Choroid plexus epithelial cell (primary cell): ENCODE results near the gene PAX2.

Experiments
- DNase-seq: peaks from one replicate; pipeline ENCODE4 v3.0.0-alpha.2; 2010; ENCODE audit warnings: low read depth
- H3K4me3 ChIP-seq: 2 replicates; pipeline ENCODE4 v1.5.1; 2011; ENCODE audit warnings: low read depth, mild to moderate bottlenecking, control low read depth, low read length, moderate library complexity
- TF ChIP-seq, protein P1 (sequence below): conservative IDR thresholded peaks from 2 replicates; pipeline ENCODE4 v1.5.1; 2011; ENCODE audit warnings: low read depth, mild to moderate bottlenecking, control low read depth, inconsistent platforms, low read length, moderate library complexity

PAX2 gene

DNA sequence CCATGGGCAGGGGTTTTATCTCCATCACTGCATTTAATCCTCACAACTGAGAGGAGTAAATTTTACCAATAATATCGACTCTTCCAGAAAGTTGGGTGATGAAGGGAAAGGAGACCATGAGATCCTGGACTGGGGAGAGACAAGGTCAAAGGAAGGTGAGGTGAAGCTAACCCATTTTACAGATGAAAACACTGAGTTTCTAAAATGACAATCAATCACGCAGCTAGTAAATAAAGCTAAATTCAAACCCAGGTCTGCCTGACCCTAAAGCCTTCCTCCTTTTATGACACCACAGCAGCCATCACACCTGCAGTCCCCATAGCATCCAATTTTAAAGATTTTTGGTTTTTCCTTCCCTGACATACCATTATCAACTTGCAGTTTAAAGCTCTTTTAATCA lies 103.4 kb downstream of the PAX2 start:
- TF ChIP-seq, protein P1, sequence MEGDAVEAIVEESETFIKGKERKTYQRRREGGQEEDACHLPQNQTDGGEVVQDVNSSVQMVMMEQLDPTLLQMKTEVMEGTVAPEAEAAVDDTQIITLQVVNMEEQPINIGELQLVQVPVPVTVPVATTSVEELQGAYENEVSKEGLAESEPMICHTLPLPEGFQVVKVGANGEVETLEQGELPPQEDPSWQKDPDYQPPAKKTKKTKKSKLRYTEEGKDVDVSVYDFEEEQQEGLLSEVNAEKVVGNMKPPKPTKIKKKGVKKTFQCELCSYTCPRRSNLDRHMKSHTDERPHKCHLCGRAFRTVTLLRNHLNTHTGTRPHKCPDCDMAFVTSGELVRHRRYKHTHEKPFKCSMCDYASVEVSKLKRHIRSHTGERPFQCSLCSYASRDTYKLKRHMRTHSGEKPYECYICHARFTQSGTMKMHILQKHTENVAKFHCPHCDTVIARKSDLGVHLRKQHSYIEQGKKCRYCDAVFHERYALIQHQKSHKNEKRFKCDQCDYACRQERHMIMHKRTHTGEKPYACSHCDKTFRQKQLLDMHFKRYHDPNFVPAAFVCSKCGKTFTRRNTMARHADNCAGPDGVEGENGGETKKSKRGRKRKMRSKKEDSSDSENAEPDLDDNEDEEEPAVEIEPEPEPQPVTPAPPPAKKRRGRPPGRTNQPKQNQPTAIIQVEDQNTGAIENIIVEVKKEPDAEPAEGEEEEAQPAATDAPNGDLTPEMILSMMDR = no peak
- no peak overlapping the region for H3K4me3 ChIP-seq
- DNase-seq = no peak

DNA sequence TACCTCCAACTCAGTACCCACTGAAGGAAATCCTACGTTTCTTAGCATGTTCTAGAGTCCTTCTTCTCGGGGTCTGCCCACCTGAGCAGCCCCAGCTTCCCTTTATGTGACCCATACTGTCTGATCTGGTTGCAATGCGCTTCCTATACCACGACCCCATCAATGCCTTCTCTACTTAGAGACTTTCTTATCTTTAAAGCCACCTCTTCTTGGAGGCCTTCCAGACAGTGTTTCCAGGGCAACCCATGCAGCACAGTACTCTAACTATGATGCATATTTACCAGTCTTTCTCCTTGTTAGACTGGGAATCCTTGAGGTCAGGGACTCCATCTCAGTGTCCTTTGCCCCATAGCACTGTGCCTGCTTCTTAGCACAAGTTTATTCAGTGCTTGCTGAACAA lies 112.9 kb downstream of the PAX2 start:
- TF ChIP-seq, protein P1 = no peak
- no peak overlapping the region for H3K4me3 ChIP-seq
- DNase-seq = no peak

DNA sequence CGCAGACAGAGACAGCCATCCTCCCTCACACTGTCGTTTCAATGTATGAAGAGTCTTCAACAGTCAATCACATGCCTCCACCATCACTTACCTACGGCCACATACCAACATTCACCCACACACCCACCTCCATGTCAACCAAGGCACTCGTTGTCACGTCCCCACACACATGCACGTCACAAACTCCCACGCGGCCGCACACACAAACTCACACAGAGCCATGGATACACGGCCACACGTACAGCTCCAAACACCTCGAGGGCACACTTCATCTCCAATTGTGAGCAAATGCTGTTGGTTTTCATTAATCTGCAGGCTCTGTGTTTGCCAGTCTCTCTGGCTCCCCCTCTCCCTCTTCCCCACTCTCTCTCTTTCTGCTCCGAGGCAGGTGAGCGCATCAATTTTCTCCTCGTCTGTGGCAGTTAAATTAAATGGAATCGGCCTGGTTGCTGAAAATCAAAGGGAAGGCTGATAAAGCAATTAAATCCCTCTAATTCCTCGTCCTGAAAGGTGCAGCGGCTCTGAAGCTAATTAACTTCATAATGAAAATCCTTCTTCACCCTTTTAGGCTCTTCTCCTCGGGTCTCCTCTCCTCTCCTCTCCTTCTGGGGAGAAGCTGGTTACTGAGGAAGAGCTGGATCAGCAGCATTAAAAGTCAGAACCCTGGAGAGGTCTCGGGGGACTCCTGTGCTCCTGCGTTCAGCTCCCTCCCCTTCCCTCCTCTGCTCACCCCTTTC lies 113.5 kb downstream of the PAX2 start:
- DNase-seq = no peak
- H3K4me3 ChIP-seq = no peak overlapping the region
- TF ChIP-seq, protein P1 = no peak

DNA sequence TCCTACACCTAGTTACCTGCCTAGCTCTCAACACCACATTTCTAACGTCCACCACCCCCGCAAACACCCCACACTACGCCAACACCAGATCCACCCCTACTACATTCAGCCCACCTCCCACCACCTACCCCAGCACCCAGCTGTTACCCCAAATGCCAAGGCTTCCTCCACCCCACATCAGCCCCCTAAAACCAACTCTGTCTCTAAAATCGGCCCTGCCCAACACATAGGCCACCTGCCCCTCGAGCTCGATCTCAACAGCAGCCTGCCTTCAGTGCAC lies 114.0 kb downstream of the PAX2 start:
- TF ChIP-seq, protein P1 = no peak
- DNase-seq = no peak

DNA sequence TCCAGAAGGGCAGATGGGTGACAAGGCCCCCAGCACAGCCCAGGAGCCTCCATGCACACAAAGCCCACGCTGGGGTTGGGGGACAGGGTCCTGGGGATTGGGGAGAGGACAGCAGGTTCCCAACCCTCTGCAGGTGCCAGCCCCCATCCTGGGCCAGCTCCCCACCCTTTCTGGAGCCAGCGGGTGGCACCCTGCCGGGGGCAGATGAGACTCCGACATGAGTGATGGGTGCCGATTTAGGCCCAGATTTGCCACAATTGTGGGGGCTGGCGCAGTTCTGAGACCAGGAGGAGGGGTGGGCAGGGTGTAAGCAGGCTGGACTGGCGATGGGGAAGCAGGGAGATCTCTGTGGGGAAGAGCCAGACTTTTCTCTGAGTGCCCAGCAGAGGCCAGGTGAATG lies 118.1 kb downstream of the PAX2 start:
- TF ChIP-seq, protein P1 = no peak
- no peak for DNase-seq
- no peak overlapping the region for H3K4me3 ChIP-seq

More for the DNA sequence above, 114.0 kb downstream of the PAX2 start:
- no peak overlapping the region for H3K4me3 ChIP-seq

DNA sequence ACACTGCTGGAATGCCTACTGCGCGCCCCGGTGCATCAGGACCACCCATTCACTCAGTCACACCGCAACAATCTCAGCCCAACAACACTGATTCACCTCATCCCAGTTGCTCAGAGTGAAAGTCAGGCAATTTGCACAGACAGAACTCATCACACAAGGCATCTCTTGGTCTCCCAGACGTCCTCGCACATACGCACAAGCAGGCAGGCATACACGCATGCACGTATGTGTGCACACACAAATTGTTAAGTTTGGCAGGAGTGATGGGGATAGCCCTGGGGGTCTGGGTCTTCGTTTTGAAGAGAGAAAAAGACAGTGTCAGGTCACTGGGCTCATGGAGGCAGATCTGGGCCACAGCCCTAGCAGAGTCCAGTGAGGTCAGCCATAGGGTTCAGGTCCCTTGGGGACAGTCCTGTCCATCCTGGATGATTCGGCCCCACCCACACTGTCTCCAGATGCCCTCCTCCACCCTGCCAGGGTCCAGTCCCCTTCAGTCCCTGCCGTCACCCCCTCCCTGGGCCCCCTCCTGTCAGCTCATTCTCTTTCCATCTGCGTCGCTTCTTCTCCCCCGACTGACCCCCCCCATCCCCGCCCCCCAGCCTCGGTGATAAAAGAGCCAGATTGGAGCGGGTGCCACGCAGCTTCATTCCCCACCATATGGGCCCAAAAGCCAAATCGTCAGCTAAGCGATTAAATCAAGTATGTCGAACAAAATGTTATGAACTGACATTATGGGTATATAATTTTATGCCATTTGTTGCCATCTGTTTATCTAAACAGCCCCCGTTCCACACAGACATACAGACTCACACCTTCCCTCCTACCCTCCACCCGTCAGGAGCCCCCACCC lies 118.9 kb downstream of the PAX2 start:
- TF ChIP-seq, protein P1 = no peak
- H3K4me3 ChIP-seq = no peak overlapping the region

More for the DNA sequence above, 118.9 kb downstream of the PAX2 start:
- DNase-seq = no peak
